Adrenal gland (tissue), 12 donors: ENCODE results near the gene RNASE8. TPM values are rescaled to one million over a fixed set of nuclear protein-coding genes. Genes with fewer than 3 reads are reported as not detected.

ENCODE experiments used
- DNase-seq, 7 donors: peaks; one replicate each; pipeline ENCODE4 v3.0.0-alpha.2; 2019 to 2020
- H3K27ac ChIP-seq, 5 donors: fragments of 200-600 bp; sonication (generic) in 4 of 5; 1 replicate in 3 of 5; 2 replicates in 2 of 5; pipeline versions ENCODE4 v1.5.1 to v1.8.0; 2016 to 2020; ENCODE audit warnings: mild to moderate bottlenecking in 1 of 5
- H3K27me3 ChIP-seq: fragments of 200-600 bp; 2 replicates; pipeline ENCODE4 v1.8.0; 2021
- H3K36me3 ChIP-seq, 2 donors: fragments of 200-600 bp; replicated peaks in 1 of 2; 1 replicate in 1 of 2; 2 replicates in 1 of 2; pipeline versions ENCODE4 v1.5.1 to v1.8.0; 2018 to 2022
- H3K4me1 ChIP-seq, 2 donors: fragments of 200-600 bp; replicated peaks in 1 of 2; 1 replicate in 1 of 2; 2 replicates in 1 of 2; pipeline versions ENCODE4 v1.5.1 to v1.8.0; 2018 to 2021
- H3K4me3 ChIP-seq, 4 donors: fragments of 200-600 bp; sonication (generic) in 3 of 4; one replicate each; pipeline ENCODE4 v1.5.1; 2016 to 2018
- H3K9me3 ChIP-seq, 3 donors: fragments of 200-600 bp; sonication (generic) in 1 of 3; replicated peaks in 1 of 3; 1 replicate in 2 of 3; 2 replicates in 1 of 3; pipeline versions ENCODE4 v1.5.1 to v1.8.0; 2016 to 2021
- POLR2A ChIP-seq, 2 donors: fragments of 450-650 bp; IDR thresholded peaks; one replicate each; pipeline ENCODE4 v1.6.1; 2017; ENCODE audit warnings: antibody characterized with exemption in 2 of 2, mild to moderate bottlenecking in 2 of 2, moderate library complexity in 1 of 2
- WGBS, 4 donors: extraction: QIAGEN DNeasy Blood & Tissue Kit in 2 of 4; methylation state at CpG; one replicate each; pipeline versions ENCODE4 v1.1.5 to v1.1.7; 2013 to 2017; 5-methylcytosine and 5-hydroxymethylcytosine counted together
- intact Hi-C, 2 donors: fragments of 100-400 bp; cut with DNase I; formaldehyde crosslinking; loops; one replicate each; pipeline versions ENCODE4 v1.14.1 to v1.15.0; 2022 to 2023
- polyA plus RNA-seq, 3 donors: library from polyadenylated mRNA; stranded (reverse); fragments of 200-250 nt in 2 of 3; fragments of 350-450 nt in 1 of 3; fragmentation: Illumina TruSeq in 1 of 3; extraction: RNeasy Lipid Tissue Mini Kit (QIAGEN cat#74804) in 1 of 3; gene quantifications; one replicate each; pipeline ENCODE4 v1.2.3, GENCODE V29; 2013 to 2014
- total RNA-seq, 9 donors: library from RNA; depleted of rRNA in 4 of 9; stranded (reverse); fragments of >200 nt in 4 of 9; fragments of 120-200 nt in 1 of 9; fragmentation: NEBNext Ultra II Directional in 1 of 9; extraction: Animal tissue kit (Norgen Biotek cat#: 25700) in 1 of 9; gene quantifications; one replicate each; pipeline versions ENCODE4 v1.1.0 to v1.2.4, GENCODE V29; 2013 to 2023
- TF ChIP-seq, protein P1 (sequence below), 6 experiments: fragments of 450-650 bp in 4 of 6; fragments of 200-600 bp in 2 of 6; sonication (generic) in 1 of 6; IDR thresholded peaks; 1 replicate in 5 of 6; 2 replicates in 1 of 6; pipeline versions ENCODE4 v1.5.1 to v1.8.0; 2016 to 2021; ENCODE audit warnings: antibody characterized with exemption in 6 of 6, mild to moderate bottlenecking in 2 of 6, moderate library complexity in 1 of 6
- donor health status: healthy with polysubstance abuse.
- donor health status: Bipolar disorder and iron deficiency.
- donor health status: DM: yes; HTN: yes; CAD: no.
- donor health status: DM: no; HTN: no; CAD: no.
- donor health status: DM: no; HTN: no; CAD: no.
- donor health status: DM: yes; HTN: yes; CAD: no.

The RNASE8 gene
- total and polyA plus RNA-seq, 12 donors: not detected

DNA sequence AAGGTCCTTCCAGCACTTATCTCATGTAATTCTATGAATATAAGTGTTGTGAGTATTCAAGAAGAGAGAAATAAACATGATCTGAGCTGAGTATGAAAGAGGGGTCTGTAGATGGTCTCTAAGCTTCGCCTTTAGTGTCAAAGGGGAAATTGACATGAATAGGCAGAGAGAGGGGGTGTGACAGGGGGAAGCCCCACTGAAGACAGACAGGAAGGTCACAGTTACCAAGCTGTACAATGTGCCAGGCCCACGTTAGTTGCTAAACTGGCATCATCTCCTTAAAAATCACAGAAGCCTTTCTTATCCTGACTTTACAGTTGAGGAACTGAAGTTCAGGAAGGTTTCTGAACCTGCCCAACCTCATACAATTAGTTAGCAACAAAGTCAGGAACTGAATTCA is 20.1 kb downstream of the RNASE8 start:
- peak overlapping the region in 2 of 5 donors; percentile 18 to 50 for H3K27ac ChIP-seq
- WGBS, 4 donors: 59 to 77% (median 72%) methylated on average over 2 of the region's 2 CpGs
- H3K9me3 ChIP-seq: no peaks in the 10 kb centered on the region
- intact Hi-C loops: no loop called here
- no peaks in the 10 kb centered on the region for H3K27me3 ChIP-seq
- TF ChIP-seq, protein P1, sequence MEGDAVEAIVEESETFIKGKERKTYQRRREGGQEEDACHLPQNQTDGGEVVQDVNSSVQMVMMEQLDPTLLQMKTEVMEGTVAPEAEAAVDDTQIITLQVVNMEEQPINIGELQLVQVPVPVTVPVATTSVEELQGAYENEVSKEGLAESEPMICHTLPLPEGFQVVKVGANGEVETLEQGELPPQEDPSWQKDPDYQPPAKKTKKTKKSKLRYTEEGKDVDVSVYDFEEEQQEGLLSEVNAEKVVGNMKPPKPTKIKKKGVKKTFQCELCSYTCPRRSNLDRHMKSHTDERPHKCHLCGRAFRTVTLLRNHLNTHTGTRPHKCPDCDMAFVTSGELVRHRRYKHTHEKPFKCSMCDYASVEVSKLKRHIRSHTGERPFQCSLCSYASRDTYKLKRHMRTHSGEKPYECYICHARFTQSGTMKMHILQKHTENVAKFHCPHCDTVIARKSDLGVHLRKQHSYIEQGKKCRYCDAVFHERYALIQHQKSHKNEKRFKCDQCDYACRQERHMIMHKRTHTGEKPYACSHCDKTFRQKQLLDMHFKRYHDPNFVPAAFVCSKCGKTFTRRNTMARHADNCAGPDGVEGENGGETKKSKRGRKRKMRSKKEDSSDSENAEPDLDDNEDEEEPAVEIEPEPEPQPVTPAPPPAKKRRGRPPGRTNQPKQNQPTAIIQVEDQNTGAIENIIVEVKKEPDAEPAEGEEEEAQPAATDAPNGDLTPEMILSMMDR (IDR thresholded peaks at IDR 0.05): no peak
- TF ChIP-seq POLR2A (IDR thresholded peaks at IDR 0.05): no peak
- H3K36me3 ChIP-seq: peaks cover 0 to 96% of the 10 kb centered on the region in 2 donors
- H3K4me3 ChIP-seq: no peak overlapping the region
- DNase-seq: no peak
- peaks cover 2 to 8% of the 10 kb centered on the region in 2 donors for H3K4me1 ChIP-seq

DNA sequence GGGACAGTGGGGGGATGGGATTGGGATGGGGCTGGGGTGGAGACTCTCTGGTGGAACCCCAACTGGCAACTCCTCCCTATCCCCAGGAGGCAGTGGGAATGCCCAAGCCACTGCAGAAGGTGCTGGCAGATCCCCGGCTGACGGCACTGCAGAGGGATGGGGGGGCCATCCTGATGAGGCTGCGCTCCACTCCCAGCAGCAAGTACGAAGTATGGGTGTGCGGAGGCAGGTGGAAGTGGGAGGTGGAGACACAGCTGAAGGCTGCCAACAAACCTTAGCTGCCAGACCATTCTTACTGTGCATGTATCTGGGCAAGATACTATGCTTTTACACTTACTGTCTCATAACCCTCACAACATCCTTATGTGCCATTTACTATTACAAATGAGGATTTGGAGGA is 20.7 kb downstream of the RNASE8 start:
- DNase-seq: no peak
- 76 to 100% (median 78%) methylated on average over 3 to 5 of the region's 5 CpGs for WGBS, 4 donors
- peaks cover 0 to 97% of the 10 kb centered on the region in 2 donors for H3K36me3 ChIP-seq
- TF ChIP-seq POLR2A (IDR thresholded peaks at IDR 0.05): no peak
- TF ChIP-seq, protein P1 (IDR thresholded peaks at IDR 0.05): no peak
- H3K9me3 ChIP-seq: no peaks in the 10 kb centered on the region
- H3K4me1 ChIP-seq: peaks cover 0 to 5% of the 10 kb centered on the region in 2 donors
- no peak overlapping the region for H3K4me3 ChIP-seq
- H3K27me3 ChIP-seq: no peaks in the 10 kb centered on the region
- peak overlapping the region in 1 of 5 donors; percentile 50 for H3K27ac ChIP-seq
- intact Hi-C loops: no loop called here

DNA sequence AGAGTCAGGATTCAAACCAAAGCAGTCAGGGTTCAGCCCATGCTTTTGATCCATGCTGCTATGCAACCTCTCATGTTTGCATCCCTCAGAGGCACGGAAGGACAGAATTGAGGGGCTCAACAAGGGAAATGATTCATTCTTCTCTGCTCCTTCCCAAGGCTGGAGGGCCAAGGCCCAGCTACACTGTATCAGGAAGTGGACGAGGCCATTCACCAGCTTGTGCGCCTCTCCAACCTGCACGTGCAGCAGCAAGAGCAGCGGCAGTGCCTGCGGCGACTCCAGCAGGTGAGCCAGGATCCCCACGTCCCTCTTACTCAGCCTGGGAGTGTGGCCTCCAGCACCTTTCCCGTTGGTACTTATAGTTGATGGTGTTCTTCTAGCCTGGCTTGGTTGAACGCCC is 21.1 kb downstream of the RNASE8 start:
- WGBS, 4 donors: 41 to 63% (median 50%) methylated on average over 9 to 10 of the region's 10 CpGs
- Histone ChIP-seq H3K4me3 (no peak overlapping the region), H3K4me1 (peaks cover 0 to 9% of the 10 kb centered on the region in 2 donors), H3K27ac (peak overlapping the region in 2 of 5 donors; percentile 21 to 50), H3K36me3 (peaks cover 0 to 97% of the 10 kb centered on the region in 2 donors), H3K9me3 (no peaks in the 10 kb centered on the region), H3K27me3 (no peaks in the 10 kb centered on the region)
- TF ChIP-seq, protein P1 (IDR thresholded peaks at IDR 0.05): no peak
- no peak for TF ChIP-seq POLR2A (IDR thresholded peaks at IDR 0.05)
- intact Hi-C loops: no loop called here
- DNase-seq: peak in 2 of 7 donors; percentile 46 to 49

DNA sequence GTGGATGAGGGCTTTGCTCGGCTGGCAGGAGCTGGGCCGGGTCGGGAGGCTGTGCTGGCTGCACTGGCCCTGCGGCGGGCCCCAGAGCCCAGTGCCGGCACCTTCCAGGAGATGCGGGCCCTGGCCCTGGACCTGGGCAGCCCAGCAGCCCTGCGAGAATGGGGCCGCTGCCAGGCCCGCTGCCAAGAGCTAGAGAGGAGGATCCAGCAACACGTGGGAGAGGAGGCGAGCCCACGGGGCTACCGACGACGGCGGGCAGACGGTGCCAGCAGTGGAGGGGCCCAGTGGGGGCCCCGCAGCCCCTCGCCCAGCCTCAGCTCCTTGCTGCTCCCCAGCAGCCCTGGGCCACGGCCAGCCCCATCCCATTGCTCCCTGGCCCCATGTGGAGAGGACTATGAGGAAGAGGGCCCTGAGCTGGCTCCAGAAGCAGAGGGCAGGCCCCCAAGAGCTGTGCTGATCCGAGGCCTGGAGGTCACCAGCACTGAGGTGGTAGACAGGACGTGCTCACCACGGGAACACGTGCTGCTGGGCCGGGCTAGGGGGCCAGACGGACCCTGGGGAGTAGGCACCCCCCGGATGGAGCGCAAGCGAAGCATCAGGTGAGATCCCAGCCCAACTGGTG is 24.0 kb downstream of the RNASE8 start:
- intact Hi-C loops: no loop called here
- Histone ChIP-seq H3K4me3 (no peak overlapping the region), H3K9me3 (no peaks in the 10 kb centered on the region), H3K36me3 (peaks cover 0 to 95% of the 10 kb centered on the region in 2 donors), H3K27ac (peak overlapping the region in 3 of 5 donors; percentile 20 to 52 (median 31)), H3K27me3 (no peaks in the 10 kb centered on the region), H3K4me1 (peaks cover 0 to 12% of the 10 kb centered on the region in 2 donors)
- WGBS, 4 donors: 85 to 95% (median 88%) methylated on average over 8 to 30 of the region's 30 CpGs
- no peak for TF ChIP-seq POLR2A (IDR thresholded peaks at IDR 0.05)
- TF ChIP-seq, protein P1 (IDR thresholded peaks at IDR 0.05): no peak
- DNase-seq: no peak
